NCI-H82 (cell line): ENCODE data around the gene SORCS3.
"Not testable (repeated sequence)": the region's sequence is repeated elsewhere in the genome, so short reads cannot be mapped to it uniquely, and the experiment has no call there.

ENCODE experiments used
- DNase-seq: peaks from one replicate; lab custom pipeline; 2025; lab: John Stamatoyannopoulos, UW

SORCS3 gene

DNA sequence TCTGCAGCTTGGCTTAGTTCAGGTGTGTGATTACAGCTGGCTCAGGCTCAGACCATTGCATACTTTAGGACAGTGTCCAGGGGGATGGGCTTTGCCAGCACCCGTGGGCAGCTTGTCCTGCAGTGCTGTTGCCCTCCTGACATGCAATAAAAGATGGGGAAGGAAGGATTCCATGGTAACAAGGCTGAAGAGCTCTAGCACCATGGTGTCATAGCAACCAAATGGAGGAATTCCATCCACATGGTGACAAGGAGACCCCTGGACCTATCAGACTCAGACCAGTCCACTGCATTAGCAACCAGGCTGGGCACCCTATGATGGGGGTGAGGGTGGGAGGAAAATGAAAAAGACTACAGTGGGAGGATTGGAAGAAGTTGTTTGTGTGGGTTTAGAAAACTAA is 49.9 kb downstream of the SORCS3 start:
- DNase-seq, result no peak

DNA sequence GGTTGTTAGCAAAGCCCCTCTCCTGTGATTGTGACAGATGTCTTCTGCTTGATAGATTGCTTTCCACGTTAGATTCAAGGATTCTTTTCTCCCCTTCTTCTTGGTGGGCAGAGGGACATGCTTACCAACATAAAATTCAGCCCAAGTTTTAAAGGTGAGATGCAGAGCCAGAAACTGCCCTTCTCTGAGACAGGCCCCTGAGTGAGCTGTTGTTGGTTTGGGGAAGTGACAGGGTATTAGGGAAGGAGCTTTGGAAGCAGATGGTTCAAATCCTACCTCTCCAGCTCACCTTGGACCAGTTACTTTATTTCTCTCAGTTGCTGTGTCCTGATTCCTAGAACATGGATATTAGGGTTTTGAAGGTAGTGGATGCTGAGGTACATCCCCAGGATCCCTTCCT is 53.0 kb downstream of the SORCS3 start:
- no peak for DNase-seq

DNA sequence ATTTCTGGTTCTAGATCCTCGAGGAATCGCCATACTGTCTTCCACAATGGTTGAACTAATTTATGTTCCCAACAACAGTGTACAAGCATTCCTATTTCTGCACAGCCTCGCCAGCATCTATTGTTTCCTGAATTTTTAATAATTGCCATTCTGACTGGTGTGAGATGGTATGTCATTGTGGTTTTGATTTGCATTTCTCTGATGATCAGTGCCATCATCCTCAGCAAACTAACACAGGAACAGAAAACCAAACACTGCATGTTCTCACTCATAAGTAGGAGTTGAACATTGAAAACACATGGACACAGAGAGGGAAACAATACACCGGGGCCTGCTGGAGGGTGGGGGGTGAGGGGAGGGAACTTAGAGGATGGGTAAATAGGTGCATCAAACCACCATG is 62.2 kb downstream of the SORCS3 start:
- DNase-seq, result not testable (repeated sequence)

DNA sequence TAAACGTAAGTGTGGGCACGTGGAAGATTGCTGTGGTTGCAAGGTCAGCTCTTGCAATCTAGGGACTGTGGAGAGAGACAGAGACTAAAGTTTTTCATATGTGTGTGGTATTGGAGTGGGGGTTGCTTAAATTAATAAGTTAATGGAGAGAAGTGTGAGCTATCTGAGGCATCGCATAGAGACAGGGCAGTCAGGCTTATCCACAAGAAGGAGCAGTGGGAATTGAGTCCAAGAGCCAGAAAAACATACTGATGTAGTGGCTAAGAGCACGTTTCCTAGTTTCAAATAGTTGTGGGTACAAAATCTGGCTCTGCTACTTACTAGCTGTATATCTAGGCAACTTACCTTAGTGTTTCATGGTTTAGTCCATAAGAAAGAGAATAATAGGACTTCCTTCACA is 65.8 kb downstream of the SORCS3 start:
- no peak for DNase-seq

DNA sequence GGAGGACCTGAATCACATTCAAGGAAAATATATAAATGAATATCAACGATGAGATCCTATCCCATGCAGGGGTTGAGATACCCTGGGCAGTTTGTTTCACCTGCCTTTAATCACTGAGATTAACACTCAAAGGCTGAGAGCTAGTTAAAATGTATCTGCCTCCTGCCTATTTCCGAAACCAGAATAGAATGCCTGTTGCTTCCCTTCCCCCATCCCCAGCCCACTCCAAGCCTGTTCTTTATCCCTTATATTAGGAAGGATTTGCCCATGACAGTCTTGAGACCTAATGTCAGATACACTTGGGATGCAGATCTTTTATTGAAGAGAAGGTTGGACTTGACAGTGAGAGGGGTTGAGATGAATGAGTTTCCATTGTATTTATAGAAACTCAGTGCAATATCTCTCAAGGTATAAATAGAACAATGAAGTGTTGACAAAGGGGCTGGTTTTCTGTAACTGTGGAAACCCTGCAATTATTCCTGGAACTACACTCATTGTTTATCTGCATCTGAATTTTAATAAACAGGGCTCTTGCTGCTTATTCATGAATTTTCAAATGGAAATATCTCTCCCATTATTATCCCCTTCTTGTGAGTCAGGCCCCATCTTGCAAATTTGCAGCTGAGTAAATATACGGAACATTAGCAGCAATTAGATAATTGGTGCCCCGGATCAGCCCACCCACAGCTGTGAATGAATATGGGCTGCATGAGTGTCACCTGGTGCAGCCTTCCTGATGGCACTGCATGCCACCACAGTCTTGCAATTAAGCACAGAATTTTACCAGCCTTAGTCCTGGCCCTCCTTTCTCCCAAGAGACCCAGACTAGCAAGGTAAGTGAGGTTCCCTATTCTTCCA is 66.7 kb downstream of the SORCS3 start:
- DNase-seq, result peak; percentile 16

DNA sequence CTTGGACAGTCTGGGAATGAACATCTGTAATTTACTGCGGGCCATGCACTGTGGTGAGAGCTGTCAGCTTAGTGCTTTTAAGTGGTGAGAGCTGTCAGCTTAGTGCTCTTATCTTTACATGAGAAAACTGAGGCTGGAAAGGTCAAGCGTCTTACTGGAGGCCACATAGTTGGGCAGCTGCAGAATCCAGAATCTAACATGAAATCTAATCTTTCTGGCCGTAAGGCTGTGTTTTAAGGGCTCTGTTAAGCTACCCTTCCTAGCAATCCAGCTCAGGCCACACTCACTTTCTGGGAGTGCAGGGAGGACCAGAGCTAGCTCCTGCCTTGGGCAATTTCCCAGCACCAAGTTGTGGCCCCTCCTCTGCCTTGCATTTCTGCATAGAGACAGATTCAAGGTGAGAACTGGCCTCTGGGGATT is 70.2 kb downstream of the SORCS3 start:
- DNase-seq, result peak; percentile 82

DNA sequence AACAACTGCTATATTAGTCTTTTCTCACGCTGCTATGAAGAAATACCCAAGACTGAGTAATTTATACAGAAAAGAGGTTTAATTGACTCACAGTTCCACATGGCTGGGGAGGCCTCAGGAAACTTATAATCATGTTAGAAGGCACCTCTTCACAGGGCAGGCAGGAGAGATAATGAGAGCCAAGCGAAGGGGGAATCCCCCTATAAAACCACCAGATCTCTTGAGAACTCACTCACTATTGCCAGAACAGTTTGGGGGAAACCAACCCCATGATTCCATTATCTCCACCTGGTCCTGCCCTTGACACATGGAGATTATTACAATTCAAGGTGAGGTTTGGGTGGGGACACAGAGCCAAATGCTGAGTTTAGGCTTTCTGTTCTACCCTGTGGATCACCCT is 89.5 kb downstream of the SORCS3 start:
- not testable (repeated sequence) for DNase-seq

DNA sequence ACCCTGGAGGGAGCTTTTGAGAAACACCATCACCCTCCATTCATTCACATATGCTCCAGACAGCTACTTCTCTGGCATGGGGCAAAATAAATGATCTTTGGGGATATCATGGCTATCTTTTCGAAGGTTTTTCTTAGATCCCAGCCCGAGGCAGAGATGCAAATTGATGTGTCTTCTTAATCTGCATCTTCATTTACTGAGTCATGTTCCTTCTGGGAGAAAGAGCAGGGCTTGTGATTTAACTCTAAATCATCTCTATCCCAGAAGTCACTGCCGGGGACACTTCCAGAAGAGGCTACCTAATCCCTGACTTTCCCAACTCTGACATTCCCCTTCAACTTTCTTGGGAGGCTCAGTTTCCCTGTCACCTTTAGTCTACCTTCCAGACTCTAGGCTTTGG is 90.1 kb downstream of the SORCS3 start:
- no peak for DNase-seq

DNA sequence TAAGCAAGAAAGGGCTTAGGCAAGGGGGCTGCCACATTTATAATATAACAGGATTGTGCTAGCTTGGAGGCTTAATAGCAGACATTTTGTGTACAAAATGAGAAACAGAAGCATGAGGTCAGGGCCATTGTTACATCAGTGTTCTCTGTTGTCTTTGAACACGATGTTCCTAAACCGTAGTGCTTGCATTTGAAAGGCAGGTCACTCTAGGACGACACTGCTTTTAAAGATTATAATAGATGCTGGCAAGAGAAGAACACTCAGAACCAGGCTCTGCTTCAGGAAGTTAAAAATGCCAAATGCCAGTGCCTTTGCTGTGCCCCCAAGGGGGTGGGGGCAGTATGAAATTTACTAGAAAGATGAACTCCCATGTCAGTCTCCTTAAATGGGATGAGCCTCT is 91.1 kb downstream of the SORCS3 start:
- peak; percentile 86 for DNase-seq

DNA sequence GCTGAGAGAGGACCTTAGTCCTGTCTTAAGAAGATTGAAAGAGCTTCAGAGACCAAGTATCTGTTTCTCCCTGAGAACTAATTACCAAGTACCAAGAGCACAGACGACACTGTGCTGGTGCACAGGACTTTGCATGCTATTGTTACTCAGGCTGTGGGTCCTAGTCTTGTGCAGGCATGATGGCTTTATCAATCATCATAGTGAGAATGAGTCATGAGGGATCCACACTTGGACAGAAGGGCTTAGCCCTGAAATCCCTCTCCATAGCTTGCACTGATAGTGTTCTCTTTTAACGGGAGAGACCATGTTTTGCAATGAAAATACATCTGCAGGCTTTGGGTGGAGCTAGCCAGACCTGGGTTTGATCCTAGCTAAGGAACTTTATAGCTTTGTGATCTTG is 93.3 kb downstream of the SORCS3 start:
- peak; percentile 52 for DNase-seq

DNA sequence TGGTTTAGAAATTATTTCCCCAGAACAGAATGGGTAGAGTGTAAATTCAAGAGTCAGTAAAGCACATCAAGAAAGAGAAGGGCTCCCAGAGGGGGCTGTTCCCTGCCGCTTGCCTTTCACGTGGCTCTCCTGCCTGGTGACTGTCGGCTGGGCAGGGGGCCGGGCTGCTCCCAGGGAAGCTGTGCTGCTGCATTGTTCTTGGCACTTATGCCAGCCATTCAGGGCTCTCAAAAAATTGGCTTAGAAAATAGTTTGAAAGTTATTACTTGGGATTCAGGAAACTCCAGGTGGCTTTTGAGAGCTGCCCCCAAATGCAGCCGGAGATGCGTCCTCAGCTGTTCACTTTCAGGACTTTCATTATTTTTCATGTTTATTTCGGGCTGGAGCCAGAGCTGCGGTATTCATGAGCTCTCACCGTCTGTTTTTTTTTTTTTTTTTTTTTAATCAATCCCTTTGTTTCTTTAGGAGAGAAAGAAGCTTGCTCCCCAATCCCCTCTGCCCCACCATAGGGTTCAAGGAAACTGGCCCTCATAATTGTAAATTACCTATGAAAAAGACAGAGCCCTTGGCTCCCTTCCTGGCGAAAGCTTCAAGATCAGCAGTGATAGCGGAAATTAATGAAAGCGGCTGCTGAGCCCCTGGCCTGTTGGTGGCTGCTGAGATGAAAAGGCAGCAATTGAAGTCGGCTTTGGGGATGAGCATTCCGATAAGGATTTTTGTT is 94.1 kb downstream of the SORCS3 start:
- peak; percentile 38 for DNase-seq

DNA sequence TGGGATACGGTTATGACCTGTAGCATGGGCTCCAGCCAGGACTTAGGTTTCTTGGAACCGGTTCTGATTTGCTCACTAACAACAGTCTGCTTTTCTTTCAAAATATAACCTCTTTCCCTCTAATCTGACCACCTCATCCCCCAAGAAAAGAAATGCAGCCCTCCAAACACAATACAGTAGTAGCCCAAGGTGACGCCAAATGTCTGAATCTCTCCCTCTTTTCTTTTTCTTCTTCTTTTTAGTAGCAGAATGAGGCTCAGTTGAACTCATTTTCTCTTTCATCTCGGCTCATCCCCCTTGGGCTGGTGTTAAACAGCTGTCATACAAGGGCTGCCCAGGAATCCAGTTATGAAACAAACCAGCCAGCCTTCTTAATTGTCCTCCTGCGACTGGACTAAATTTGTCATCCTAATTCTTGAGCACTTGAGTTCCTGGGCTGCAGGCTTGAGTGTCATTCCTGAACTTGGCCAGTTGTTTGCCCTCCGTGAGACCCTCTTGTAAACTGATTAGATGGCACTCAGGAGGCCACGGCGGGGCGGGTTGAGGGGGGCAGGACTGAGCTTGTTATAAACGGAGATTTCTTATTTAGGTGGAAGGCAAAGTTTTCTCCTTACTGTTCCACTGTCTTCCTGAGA is 94.8 kb downstream of the SORCS3 start:
- peak; percentile 56 for DNase-seq

DNA sequence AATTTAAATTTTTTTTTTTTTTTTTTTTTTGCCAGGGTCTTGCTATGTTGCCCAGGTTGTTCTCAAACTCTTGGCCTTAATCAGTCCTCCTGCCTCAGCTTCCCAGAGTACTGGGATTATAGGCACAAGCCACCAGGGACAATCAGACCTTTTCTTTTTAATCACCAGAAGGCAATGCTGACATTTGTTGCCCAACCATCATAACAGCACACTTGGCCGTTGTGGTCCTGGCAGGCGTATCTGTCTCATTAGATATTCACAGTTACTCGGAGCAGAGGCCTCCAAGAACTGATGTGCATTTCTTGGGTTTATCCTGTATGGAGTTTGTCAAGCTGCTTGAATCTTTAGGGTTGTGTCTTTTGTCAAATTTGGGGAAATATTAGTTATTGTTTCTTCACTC is 100.0 kb downstream of the SORCS3 start:
- DNase-seq, result no peak

DNA sequence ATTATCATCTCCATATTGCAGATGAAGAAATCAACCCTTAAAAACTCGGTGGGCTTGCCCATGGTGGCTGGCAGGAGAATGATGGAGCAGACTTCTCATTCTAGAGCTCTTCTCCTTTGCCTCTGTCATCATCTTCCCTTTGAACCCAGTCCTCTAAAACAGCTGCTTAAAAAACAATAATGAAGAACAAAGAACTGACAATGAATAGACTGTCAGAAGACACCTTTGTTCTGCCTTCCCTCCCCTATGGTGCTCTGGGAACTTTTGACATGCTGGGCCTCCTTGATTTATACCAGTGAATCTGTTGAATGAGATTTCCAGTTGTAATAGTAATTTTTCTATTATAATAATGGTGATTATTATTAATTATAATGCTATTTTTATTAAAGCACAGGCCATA is 103.0 kb downstream of the SORCS3 start:
- no peak for DNase-seq

DNA sequence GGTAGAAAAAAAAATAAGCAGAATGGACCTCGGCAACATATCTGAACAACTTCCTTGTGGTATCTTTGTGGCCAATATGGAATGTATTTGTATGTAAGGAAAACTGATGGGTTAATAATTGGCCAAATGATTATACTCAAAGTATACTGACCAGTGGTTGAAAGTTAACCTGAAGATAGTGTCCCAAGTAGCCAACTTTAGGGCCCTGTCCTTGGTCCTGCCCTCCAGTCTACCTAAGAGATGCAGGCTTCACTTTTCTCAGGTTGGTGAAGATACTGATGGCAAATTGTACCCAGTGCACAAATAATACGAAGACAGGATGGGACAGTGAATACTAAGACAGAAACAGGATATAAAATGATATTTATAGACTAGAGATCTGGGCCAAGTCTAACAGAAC is 109.2 kb downstream of the SORCS3 start:
- no peak for DNase-seq

DNA sequence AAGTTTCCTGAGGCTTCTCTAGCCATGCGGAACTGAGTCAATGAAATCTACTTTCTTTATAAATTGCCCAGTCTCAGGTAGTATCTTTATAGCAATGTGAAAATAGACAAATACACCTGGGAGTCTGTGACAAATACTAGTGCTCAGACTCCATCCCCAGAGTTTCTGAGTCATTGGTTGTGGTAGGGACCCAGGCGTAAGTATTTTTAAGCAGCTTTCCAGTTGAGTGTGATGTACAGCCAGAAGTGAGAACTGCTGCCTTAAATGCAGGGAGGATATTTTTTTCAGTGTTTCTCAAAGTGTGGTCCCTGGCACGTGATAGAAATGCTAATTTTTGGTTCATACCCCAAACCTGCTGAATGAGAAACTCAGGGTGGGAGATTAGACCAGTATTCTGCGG is 121.7 kb downstream of the SORCS3 start:
- DNase-seq, result no peak

DNA sequence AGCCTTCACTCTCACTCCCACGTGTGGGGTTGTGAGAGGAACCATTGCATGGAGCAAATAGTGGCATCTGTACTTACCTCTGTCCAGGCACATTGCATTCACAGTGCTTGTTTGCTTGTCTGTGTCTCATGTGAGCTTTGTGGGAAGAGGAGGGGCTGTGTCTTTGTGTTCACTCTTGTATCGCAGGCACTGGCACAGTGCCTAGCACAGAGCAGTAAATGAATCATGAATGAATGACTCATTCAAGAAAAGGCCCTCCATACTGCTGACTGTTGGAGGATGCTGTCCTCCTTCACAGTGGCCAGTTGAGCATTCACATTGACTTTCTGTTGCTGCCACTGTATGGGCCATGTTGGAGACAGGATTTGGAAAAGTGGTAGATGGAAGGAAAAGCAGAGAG is 125.3 kb downstream of the SORCS3 start:
- DNase-seq, result no peak

DNA sequence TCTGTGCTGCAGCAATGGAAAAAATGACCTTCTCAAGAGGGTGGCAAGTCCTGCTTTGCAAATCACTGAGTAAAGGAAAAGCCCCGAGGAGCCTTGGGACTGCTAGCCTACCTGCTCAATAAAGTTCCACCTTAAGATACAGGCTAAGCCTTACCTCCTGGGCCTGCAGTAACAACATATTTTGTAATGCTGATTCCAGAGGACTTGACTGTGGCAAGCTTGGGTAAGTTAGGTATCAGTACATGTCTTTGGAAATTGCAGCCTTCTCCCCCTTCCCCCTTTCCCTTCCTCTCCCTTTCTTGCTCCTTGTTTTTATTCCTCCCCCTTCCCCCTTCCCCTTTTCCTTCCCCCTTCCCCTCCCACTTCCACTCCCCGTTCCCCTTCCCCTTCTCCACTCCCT is 126.2 kb downstream of the SORCS3 start:
- no peak for DNase-seq

DNA sequence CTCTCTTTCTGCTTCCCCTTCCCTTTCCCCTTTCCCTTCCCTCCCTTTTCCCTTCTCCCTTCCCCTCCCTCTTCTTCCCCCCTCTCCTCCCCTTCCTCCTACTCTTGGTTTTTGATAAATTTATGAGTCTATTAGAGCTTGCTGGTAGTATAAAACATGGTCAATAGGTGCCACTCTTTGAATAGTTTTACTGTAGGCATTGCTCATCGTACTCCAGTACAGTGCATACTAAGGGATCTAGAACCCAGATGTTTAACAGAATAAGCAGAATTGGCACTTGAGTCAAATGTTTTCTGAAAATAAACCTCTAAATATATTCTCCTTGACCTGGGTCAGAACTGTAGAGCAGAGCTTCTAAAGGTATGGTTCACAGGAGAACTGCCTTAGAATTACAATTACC is 126.7 kb downstream of the SORCS3 start:
- peak; percentile 4 for DNase-seq

DNA sequence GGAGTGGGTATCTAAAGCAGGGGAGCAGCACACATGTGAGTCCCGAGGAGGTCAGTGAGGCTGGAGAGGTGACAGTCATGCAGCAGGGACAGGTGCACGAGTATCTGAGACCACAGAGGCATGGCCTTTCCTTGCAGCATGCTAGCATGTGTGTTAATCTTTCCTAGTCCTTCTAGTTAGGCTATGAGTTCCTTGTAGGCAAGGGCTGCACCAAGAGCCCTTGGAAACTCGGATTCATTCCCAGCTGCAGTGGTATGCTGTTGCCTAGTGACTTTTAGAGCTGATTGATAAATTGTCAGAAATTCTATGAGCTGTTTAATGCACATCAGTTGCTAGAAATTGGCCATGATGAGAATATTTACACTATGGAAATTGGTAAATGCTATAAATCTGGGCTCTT is 132.0 kb downstream of the SORCS3 start:
- no peak for DNase-seq

DNA sequence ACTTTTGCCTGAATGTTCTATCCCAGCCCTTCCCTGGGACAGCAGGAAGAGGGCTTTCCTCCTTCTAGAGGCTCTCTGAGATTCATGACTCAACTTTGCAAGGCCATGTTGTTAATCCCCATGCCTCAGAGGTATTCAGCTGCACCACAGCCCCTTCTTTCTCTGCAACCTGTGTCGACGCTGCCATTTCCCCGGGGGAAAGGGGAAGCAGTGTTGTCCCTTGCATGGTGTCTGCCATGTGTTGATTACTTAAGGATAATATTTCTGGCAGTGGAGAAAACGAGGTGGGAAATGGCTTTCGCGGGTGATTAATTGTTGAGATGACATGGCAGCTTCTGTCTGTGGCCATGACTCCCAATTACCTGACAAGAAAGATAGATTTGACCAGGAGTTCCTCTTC is 133.1 kb downstream of the SORCS3 start:
- DNase-seq, result no peak

DNA sequence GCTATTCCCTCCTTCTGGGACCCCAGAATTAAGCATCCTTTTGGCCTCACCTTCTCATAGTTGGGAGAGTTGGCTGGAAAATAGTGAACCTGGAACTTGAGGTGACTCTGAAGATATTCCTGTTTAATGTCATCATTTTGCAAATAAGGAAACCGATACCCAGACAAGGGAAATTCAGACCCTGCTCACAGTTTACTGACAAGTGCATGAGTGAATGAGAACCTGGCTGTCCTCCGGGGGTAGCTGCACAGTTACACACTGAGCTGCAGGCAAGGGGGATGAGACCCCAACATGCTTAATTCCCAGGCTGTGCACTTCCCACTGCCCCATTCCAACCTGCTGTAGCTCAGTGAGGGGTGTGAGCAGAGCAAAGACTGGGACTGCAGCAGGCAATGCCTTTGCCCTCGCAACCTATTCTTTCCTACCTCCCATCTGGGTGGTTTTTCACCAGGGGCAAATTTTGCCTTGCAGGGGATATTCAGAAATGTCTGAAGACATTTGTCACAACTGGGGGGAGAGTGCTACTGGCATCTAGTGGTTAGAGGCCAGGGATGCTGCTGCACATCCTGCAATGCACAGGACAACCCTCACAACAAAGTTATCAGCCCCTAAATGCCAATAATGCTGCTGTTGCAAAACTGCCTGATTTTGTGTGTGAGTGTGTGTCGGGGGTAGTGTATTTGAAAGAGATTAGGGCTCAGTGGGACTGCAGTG is 136.2 kb downstream of the SORCS3 start:
- DNase-seq, result peak; percentile 23
